ENCODE results near the gene ATP11C.
"Not testable (repeated sequence)": the region's sequence is repeated elsewhere in the genome, so short reads cannot be mapped to it uniquely, and the experiment has no call there.

ATP11C gene

DNA sequence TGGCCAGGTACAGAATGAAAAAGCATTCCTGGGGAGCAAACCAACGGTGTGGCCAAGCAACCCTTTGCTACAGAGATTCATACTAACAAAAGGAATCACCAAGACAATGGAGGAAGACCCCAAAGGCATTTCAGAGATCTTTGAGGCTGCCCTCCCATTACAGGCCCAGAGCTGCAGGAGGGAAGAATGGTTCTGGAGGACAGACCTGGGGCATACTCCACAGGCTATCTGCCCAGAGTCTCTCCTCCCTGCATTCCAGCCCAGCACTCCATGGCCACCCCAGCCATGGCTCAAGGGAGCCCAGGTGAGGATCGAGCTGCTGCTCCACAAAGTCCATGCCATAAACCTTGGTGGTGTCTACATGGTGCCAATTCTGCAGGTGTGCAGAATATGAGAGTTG is 81.9 kb downstream of the ATP11C start:
- Histone ChIP-seq H3K4me3 (ENCODE audit: low read length) (no peak overlapping the region), H3K4me1 (ENCODE audit: control insufficient read depth, insufficient read depth, low read length) (no peaks in the 10 kb centered on the region), H3K9me3 (replicated peaks; ENCODE audit: low read length) (no peaks in the 10 kb centered on the region), H3K36me3 (ENCODE audit: insufficient read depth, low read length) (no peaks in the 10 kb centered on the region), H3K9ac (ENCODE audit: low read depth, low read length) (no peak overlapping the region), H3K27me3 (ENCODE audit: control insufficient read depth, insufficient read depth, low read length) (no peaks in the 10 kb centered on the region), H3K4me2 (ENCODE audit: low read length) (no peak overlapping the region)

GRCh38 chrX:139844884-139845283 is 88.0 kb downstream of the ATP11C start:
- H3K36me3 ChIP-seq (ENCODE audit: insufficient read depth, low read length): no peaks in the 10 kb centered on the region
- H3K4me2 ChIP-seq (ENCODE audit: low read length): no peak overlapping the region
- no peak overlapping the region for H3K4me3 ChIP-seq (ENCODE audit: low read length)
- H3K9ac ChIP-seq (ENCODE audit: low read depth, low read length): no peak overlapping the region
- no peaks in the 10 kb centered on the region for H3K27me3 ChIP-seq (ENCODE audit: control insufficient read depth, insufficient read depth, low read length)
- no peaks in the 10 kb centered on the region for H3K4me1 ChIP-seq (ENCODE audit: control insufficient read depth, insufficient read depth, low read length)
- H3K9me3 ChIP-seq (replicated peaks; ENCODE audit: low read length): no peaks in the 10 kb centered on the region

DNA sequence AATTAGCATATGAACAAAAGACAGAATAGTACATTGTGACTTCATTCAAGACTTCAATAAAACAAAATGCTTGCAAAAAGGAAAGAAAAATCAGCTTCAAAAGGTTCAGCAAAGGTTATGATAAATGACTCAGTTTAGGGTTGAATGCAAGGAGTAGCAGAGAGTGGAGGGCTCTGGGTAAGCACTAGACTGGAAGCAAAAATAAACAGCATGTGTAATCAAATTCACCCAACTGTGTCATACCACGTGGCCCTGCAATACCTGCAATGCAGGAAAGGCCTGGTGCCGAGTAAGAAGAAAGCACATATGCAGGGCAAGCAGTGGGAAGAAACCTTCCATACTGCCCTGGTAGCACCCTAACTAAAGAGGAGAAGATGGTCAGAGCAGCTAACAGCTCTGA is 88.7 kb downstream of the ATP11C start:
- no peaks in the 10 kb centered on the region for H3K36me3 ChIP-seq (ENCODE audit: insufficient read depth, low read length)
- no peak overlapping the region for H3K4me2 ChIP-seq (ENCODE audit: low read length)
- H3K9ac ChIP-seq (ENCODE audit: low read depth, low read length): no peak overlapping the region
- no peak overlapping the region for H3K4me3 ChIP-seq (ENCODE audit: low read length)
- H3K9me3 ChIP-seq (replicated peaks; ENCODE audit: low read length): no peaks in the 10 kb centered on the region
- no peaks in the 10 kb centered on the region for H3K4me1 ChIP-seq (ENCODE audit: control insufficient read depth, insufficient read depth, low read length)
- H3K27me3 ChIP-seq (ENCODE audit: control insufficient read depth, insufficient read depth, low read length): no peaks in the 10 kb centered on the region

- Histone ChIP-seq H3K4me2 (ENCODE audit: low read length) (no peak overlapping the region), H3K9me3 (replicated peaks; ENCODE audit: low read length) (no peaks in the 10 kb centered on the region), H3K4me1 (ENCODE audit: control insufficient read depth, insufficient read depth, low read length) (no peaks in the 10 kb centered on the region), H3K9ac (ENCODE audit: low read depth, low read length) (no peak overlapping the region), H3K27me3 (ENCODE audit: control insufficient read depth, insufficient read depth, low read length) (no peaks in the 10 kb centered on the region), H3K4me3 (ENCODE audit: low read length) (no peak overlapping the region), H3K36me3 (ENCODE audit: insufficient read depth, low read length) (no peaks in the 10 kb centered on the region)
Measured at GRCh38 chrX:139842326-139843185, 90.3 kb downstream of the ATP11C start.

GRCh38 chrX:139836335-139836734 is 96.5 kb downstream of the ATP11C start:
- not testable (repeated sequence) for H3K4me2 ChIP-seq (ENCODE audit: low read length); H3K9me3 ChIP-seq (replicated peaks; ENCODE audit: low read length); H3K36me3 ChIP-seq (ENCODE audit: insufficient read depth, low read length); H3K9ac ChIP-seq (ENCODE audit: low read depth, low read length); H3K27me3 ChIP-seq (ENCODE audit: control insufficient read depth, insufficient read depth, low read length); H3K4me3 ChIP-seq (ENCODE audit: low read length); H3K4me1 ChIP-seq (ENCODE audit: control insufficient read depth, insufficient read depth, low read length)

DNA sequence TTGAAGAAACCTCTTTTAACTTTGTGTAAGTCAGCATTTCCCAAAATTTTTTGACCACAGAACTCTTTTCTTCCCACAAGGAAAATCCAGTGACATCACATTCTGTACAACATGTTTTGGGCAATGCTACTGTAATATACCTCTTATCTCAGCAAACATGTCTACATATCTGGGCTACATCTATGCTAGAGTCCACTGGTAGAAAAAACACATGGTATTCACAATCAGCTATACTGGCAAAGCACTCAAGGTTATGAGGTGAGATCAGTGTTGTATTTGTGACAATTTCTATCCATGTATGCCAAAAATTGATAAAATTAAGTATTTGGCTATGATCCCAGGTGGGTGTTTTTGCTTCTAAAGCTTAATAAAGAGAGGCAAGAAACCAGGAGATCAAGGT is 98.0 kb downstream of the ATP11C start:
- Histone ChIP-seq H3K27me3 (ENCODE audit: control insufficient read depth, insufficient read depth, low read length) (no peaks in the 10 kb centered on the region), H3K36me3 (ENCODE audit: insufficient read depth, low read length) (no peaks in the 10 kb centered on the region), H3K9ac (ENCODE audit: low read depth, low read length) (no peak overlapping the region), H3K4me2 (ENCODE audit: low read length) (no peak overlapping the region), H3K9me3 (replicated peaks; ENCODE audit: low read length) (no peaks in the 10 kb centered on the region), H3K4me3 (ENCODE audit: low read length) (no peak overlapping the region), H3K4me1 (ENCODE audit: control insufficient read depth, insufficient read depth, low read length) (peaks cover 4% of the 10 kb centered on the region)

DNA sequence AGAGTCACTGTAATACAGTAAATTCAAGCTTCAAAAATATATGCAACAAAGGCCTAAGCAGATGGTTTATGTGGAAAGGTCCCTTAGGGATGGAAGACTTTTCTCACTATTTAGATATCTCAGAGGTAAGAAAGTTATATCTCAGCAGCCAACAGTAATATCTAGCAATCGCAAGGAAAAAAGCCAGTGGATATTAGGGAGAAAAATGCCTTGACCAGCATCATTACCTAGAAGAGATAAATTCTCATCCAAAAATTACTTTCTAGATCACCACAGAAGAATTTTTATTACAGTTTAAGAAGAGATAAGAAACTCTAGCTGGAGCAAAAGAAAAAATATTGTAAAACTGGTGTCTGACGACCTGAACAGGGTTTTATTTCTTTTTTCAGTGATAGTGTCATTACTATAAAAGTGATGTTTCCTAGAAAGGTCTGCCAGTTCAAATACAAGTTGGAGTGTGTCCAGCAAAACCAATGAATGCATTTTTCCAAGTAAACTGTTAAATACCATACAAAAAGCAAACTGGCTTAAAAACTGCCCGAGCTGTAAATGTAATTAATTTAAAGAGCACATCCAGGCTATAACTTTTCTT is 100.0 kb downstream of the ATP11C start:
- H3K9me3 ChIP-seq (replicated peaks; ENCODE audit: low read length): no peaks in the 10 kb centered on the region
- H3K27me3 ChIP-seq (ENCODE audit: control insufficient read depth, insufficient read depth, low read length): no peaks in the 10 kb centered on the region
- peaks cover 4% of the 10 kb centered on the region for H3K4me1 ChIP-seq (ENCODE audit: control insufficient read depth, insufficient read depth, low read length)
- no peak overlapping the region for H3K4me2 ChIP-seq (ENCODE audit: low read length)
- H3K4me3 ChIP-seq (ENCODE audit: low read length): no peak overlapping the region
- H3K36me3 ChIP-seq (ENCODE audit: insufficient read depth, low read length): no peaks in the 10 kb centered on the region
- H3K9ac ChIP-seq (ENCODE audit: low read depth, low read length): no peak overlapping the region

DNA sequence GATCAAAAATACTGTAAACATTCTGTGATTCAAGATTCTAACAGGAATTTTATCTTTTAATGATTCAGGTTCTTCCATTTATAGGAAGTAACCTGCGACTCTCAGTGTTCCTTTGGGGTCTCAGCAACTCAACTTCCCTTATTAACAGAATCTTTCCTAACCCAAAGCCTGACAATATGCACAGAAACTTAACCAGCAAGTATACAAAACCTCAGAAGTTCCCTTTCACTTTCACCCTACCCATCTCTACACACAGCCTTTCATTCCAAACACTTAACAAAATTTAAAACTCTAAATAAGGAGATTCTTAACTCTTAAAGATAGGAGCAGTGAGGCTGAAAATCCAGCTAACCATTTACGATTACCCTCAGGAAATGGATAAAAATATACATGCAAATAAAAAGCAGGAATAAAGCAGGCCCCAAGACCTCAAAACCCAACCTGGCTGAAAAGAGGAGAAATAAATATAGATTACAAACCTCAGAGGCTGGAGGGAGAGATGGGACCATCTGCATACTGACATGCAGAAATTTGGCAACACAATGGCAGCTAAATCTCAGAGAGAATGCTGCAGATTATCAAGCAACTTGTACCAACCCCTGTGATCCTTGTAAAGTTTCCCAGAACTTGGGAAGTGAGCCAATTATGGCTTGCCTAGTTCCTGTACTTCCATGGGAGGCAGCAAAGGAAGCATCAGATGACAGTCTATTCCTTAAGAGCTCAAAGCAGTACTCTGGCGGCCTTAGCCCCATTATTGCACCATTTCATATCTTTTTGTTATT is 101.0 kb downstream of the ATP11C start:
- Histone ChIP-seq H3K9ac (ENCODE audit: low read depth, low read length) (no peak overlapping the region), H3K4me1 (ENCODE audit: control insufficient read depth, insufficient read depth, low read length) (peaks cover 7% of the 10 kb centered on the region), H3K36me3 (ENCODE audit: insufficient read depth, low read length) (no peaks in the 10 kb centered on the region), H3K9me3 (replicated peaks; ENCODE audit: low read length) (no peaks in the 10 kb centered on the region), H3K4me2 (ENCODE audit: low read length) (no peak overlapping the region), H3K27me3 (ENCODE audit: control insufficient read depth, insufficient read depth, low read length) (no peaks in the 10 kb centered on the region), H3K4me3 (ENCODE audit: low read length) (no peak overlapping the region)

GRCh38 chrX:139831017-139831416 is 101.8 kb downstream of the ATP11C start:
- H3K4me3 ChIP-seq (ENCODE audit: low read length): no peak overlapping the region
- H3K4me2 ChIP-seq (ENCODE audit: low read length): no peak overlapping the region
- H3K27me3 ChIP-seq (ENCODE audit: control insufficient read depth, insufficient read depth, low read length): no peaks in the 10 kb centered on the region
- H3K9ac ChIP-seq (ENCODE audit: low read depth, low read length): no peak overlapping the region
- no peaks in the 10 kb centered on the region for H3K9me3 ChIP-seq (replicated peaks; ENCODE audit: low read length)
- peaks cover 14% of the 10 kb centered on the region for H3K4me1 ChIP-seq (ENCODE audit: control insufficient read depth, insufficient read depth, low read length)
- no peaks in the 10 kb centered on the region for H3K36me3 ChIP-seq (ENCODE audit: insufficient read depth, low read length)

- Histone ChIP-seq H3K27me3 (ENCODE audit: control insufficient read depth, insufficient read depth, low read length) (no peaks in the 10 kb centered on the region), H3K4me2 (ENCODE audit: low read length) (no peak overlapping the region), H3K9me3 (replicated peaks; ENCODE audit: low read length) (no peaks in the 10 kb centered on the region), H3K4me1 (ENCODE audit: control insufficient read depth, insufficient read depth, low read length) (peaks cover 24% of the 10 kb centered on the region), H3K9ac (ENCODE audit: low read depth, low read length) (no peak overlapping the region), H3K36me3 (ENCODE audit: insufficient read depth, low read length) (no peaks in the 10 kb centered on the region), H3K4me3 (ENCODE audit: low read length) (no peak overlapping the region)
Measured at GRCh38 chrX:139828830-139829229, 104.0 kb downstream of the ATP11C start.

DNA sequence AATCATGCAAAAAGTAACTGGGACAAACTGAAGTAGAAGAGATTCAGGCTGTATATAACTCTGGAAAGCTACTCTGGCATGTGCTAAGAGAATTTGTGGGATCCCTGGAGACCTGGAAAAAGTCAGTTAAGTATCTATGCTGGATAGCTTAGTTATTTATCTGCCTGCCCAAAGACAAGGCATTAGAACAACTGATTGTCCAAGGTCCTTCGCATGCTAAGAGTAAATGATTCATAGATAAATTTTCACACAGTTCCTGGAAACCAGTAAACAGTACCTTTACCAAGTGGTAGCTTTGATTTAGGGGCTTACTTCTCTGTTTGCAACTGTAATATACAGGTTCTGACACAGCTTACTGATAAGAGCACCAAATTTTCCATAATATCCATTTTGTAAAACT is 104.8 kb downstream of the ATP11C start:
- Histone ChIP-seq H3K36me3 (ENCODE audit: insufficient read depth, low read length) (no peaks in the 10 kb centered on the region), H3K9ac (ENCODE audit: low read depth, low read length) (no peak overlapping the region), H3K4me1 (ENCODE audit: control insufficient read depth, insufficient read depth, low read length) (peaks cover 27% of the 10 kb centered on the region), H3K4me2 (ENCODE audit: low read length) (no peak overlapping the region), H3K4me3 (ENCODE audit: low read length) (no peak overlapping the region), H3K9me3 (replicated peaks; ENCODE audit: low read length) (no peaks in the 10 kb centered on the region), H3K27me3 (ENCODE audit: control insufficient read depth, insufficient read depth, low read length) (no peaks in the 10 kb centered on the region)

Measured in skeletal muscle satellite cell (primary cell).